ENCODE data around the gene CEMP1. TPM values are rescaled to one million over a fixed set of nuclear protein-coding genes. Genes with fewer than 3 reads are reported as not detected.

CEMP1 gene
- total RNA-seq, 2 experiments from 2014 or later = 0.25 to 0.55 TPM

GRCh38 chr16:2500430-2500917 lies 30.7 kb downstream of the CEMP1 start:
- Histone ChIP-seq H3K4me1 (ENCODE audit: insufficient read depth, low read length, poor library complexity, severe bottlenecking) (peaks cover 10% of the 10 kb centered on the region), H3K36me3 (ENCODE audit: insufficient read depth, low read length) (peaks cover 37% of the 10 kb centered on the region), H3K27ac (ENCODE audit: low read depth, low read length, poor library complexity, severe bottlenecking) (no peak overlapping the region), H3K4me3 (ENCODE audit: low read depth, low read length, poor library complexity, severe bottlenecking) (no peak overlapping the region), H3K9me3 (ENCODE audit: low read length) (no peaks in the 10 kb centered on the region), H3K79me2 (ENCODE audit: insufficient read depth, low read depth, low read length) (no peaks in the 10 kb centered on the region), H4K20me1 (ENCODE audit: insufficient read depth, low read length) (no peaks in the 10 kb centered on the region), H3K9me2 (ENCODE audit: insufficient read depth, low read length) (no peaks in the 10 kb centered on the region), H3K4me2 (ENCODE audit: low read length) (no peak overlapping the region), H2AFZ (ENCODE audit: low read length) (no peak overlapping the region)
- DNase-seq (ENCODE audit: low spot score) = no peak
- POLR2A ChIA-PET = no interaction called here
- TF ChIP-seq EZH2phosphoT487 (IDR thresholded peaks at IDR 0.05; ENCODE audit: borderline replicate concordance, low read depth, low read length) (no peak), CTCF (conservative IDR thresholded peaks at IDR 0.05; ENCODE audit: low read length) (no peak)
- CTCF ChIA-PET (ENCODE audit: unreplicated experiment) = no interaction called here
- intact Hi-C loops (cut with micrococcal nuclease; ENCODE audit: unreplicated experiment) = loop anchor here (2.0 kb wide), 1 partner anchor 26 kb away; the partner anchor contains the start of gene TBC1D24
- BruUV-seq (replicated peaks) = no TSS peak

GRCh38 chr16:2499890-2500429 lies 31.2 kb downstream of the CEMP1 start:
- Histone ChIP-seq H2AFZ (ENCODE audit: low read length) (no peak overlapping the region), H4K20me1 (ENCODE audit: insufficient read depth, low read length) (no peaks in the 10 kb centered on the region), H3K4me2 (ENCODE audit: low read length) (no peak overlapping the region), H3K79me2 (ENCODE audit: insufficient read depth, low read depth, low read length) (no peaks in the 10 kb centered on the region), H3K4me3 (ENCODE audit: low read depth, low read length, poor library complexity, severe bottlenecking) (no peak overlapping the region), H3K4me1 (ENCODE audit: insufficient read depth, low read length, poor library complexity, severe bottlenecking) (peaks cover 10% of the 10 kb centered on the region), H3K9me3 (ENCODE audit: low read length) (no peaks in the 10 kb centered on the region), H3K9me2 (ENCODE audit: insufficient read depth, low read length) (no peaks in the 10 kb centered on the region), H3K27ac (ENCODE audit: low read depth, low read length, poor library complexity, severe bottlenecking) (no peak overlapping the region), H3K36me3 (ENCODE audit: insufficient read depth, low read length) (peaks cover 37% of the 10 kb centered on the region)
- POLR2A ChIA-PET = no interaction called here
- intact Hi-C loops (cut with micrococcal nuclease; ENCODE audit: unreplicated experiment) = loop anchor here (2.0 kb wide), 1 partner anchor 25 kb away; the partner anchor contains the start of gene TBC1D24
- TF ChIP-seq EZH2phosphoT487 (IDR thresholded peaks at IDR 0.05; ENCODE audit: borderline replicate concordance, low read depth, low read length) = no peak
- no peak for TF ChIP-seq CTCF (conservative IDR thresholded peaks at IDR 0.05; ENCODE audit: low read length)
- no TSS peak for BruUV-seq (replicated peaks)
- CTCF ChIA-PET (ENCODE audit: unreplicated experiment) = no interaction called here
- no peak for DNase-seq (ENCODE audit: low spot score)

GRCh38 chr16:2499454-2499853 lies 31.8 kb downstream of the CEMP1 start:
- H3K4me2 ChIP-seq (ENCODE audit: low read length) = no peak overlapping the region
- ChIA-PET CTCF (ENCODE audit: unreplicated experiment) (no interaction called here), POLR2A (no interaction called here)
- BruUV-seq (replicated peaks) = no TSS peak
- no peak overlapping the region for H3K27ac ChIP-seq (ENCODE audit: low read depth, low read length, poor library complexity, severe bottlenecking)
- intact Hi-C loops (cut with micrococcal nuclease; ENCODE audit: unreplicated experiment) = no loop called here
- no peak for DNase-seq (ENCODE audit: low spot score)
- no peaks in the 10 kb centered on the region for H3K79me2 ChIP-seq (ENCODE audit: insufficient read depth, low read depth, low read length)
- H3K9me3 ChIP-seq (ENCODE audit: low read length) = no peaks in the 10 kb centered on the region
- no peak overlapping the region for H3K4me3 ChIP-seq (ENCODE audit: low read depth, low read length, poor library complexity, severe bottlenecking)
- no peaks in the 10 kb centered on the region for H3K9me2 ChIP-seq (ENCODE audit: insufficient read depth, low read length)
- H3K4me1 ChIP-seq (ENCODE audit: insufficient read depth, low read length, poor library complexity, severe bottlenecking) = peaks cover 10% of the 10 kb centered on the region
- TF ChIP-seq CTCF (conservative IDR thresholded peaks at IDR 0.05; ENCODE audit: low read length) = no peak
- TF ChIP-seq EZH2phosphoT487 (IDR thresholded peaks at IDR 0.05; ENCODE audit: borderline replicate concordance, low read depth, low read length) = no peak
- H2AFZ ChIP-seq (ENCODE audit: low read length) = no peak overlapping the region
- peaks cover 37% of the 10 kb centered on the region for H3K36me3 ChIP-seq (ENCODE audit: insufficient read depth, low read length)
- H4K20me1 ChIP-seq (ENCODE audit: insufficient read depth, low read length) = no peaks in the 10 kb centered on the region
